Stimulated activated CD8-positive, alpha-beta memory T cell treated with anti-CD3 and anti-CD28 coated beads, Interleukin-2, amount 100 ng/mL, for 1 hour (primary cell): ENCODE results near the gene ZBTB1.
"Not testable (repeated sequence)": the region's sequence is repeated elsewhere in the genome, so short reads cannot be mapped to it uniquely, and the experiment has no call there.

ENCODE experiments used
- DNase-seq, 2 donors: peaks; one replicate each; pipeline ENCODE4 v3.0.0-alpha.2; 2020; ENCODE audit warnings: low read depth in 2 of 2

ZBTB1 gene

DNA sequence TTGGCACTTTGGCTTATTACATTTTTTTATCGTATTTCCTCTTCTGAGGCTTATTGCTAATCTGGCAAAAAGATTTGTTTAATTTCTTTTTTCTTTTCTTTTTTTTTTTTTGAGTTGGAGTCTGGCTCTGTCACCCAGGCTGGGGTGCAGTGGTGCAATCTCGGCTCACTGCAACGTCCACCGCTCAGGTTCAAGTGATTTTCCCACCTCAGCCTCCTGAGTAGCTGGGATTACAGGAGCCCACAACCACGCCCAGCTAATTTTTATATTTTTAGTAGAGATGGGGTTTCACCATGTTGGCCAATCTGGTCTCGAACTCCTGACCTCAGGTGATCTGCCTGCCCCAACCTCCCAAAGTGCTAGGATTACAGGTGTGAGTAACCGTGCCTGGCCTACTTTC is 65.1 kb downstream of the ZBTB1 start:
- not testable (repeated sequence) for DNase-seq

- DNase-seq: no peak
Observed at GRCh38 chr14:64572386-64573104, 68.0 kb downstream of the ZBTB1 start.

- no peak for DNase-seq
Observed at GRCh38 chr14:64573109-64573508, 68.5 kb downstream of the ZBTB1 start.
